Colonic mucosa (tissue), 4 donors: ENCODE results near the gene PIGV. TPM values are rescaled to one million over a fixed set of nuclear protein-coding genes. Genes with fewer than 3 reads are reported as not detected.
A peak's percentile ranks its signal among the peaks of the same experiment; 100 is the strongest.
"Not testable (repeated sequence)": the region's sequence is repeated elsewhere in the genome, so short reads cannot be mapped to it uniquely, and the experiment has no call there.

Source experiments
- DNase-seq: peaks from one replicate; pipeline ENCODE4 v3.0.0-alpha.2; 2020
- H3K27ac ChIP-seq: fragments of 200-600 bp; one replicate; pipeline ENCODE4 v1.8.0; 2021
- H3K27me3 ChIP-seq: fragments of 200-600 bp; one replicate; pipeline ENCODE4 v1.8.0; 2021
- H3K36me3 ChIP-seq: fragments of 200-600 bp; one replicate; pipeline ENCODE4 v1.8.0; 2021
- H3K4me1 ChIP-seq: fragments of 200-600 bp; one replicate; pipeline ENCODE4 v1.8.0; 2021; ENCODE audit warnings: mild to moderate bottlenecking
- H3K4me3 ChIP-seq: fragments of 200-600 bp; one replicate; pipeline ENCODE4 v1.8.0; 2021
- H3K9ac ChIP-seq, 2 donors: one replicate each; pipeline ENCODE4 v1.7.0; 2013; ENCODE audit warnings: control low read depth in 2 of 2, low read depth in 2 of 2, low read length in 2 of 2
- H3K9me3 ChIP-seq: fragments of 200-600 bp; one replicate; pipeline ENCODE4 v1.8.0; 2021
- CTCF ChIP-seq: fragments of 200-600 bp; IDR thresholded peaks from one replicate; pipeline ENCODE4 v1.8.0; 2022; ENCODE audit warnings: antibody characterized with exemption, mild to moderate bottlenecking
- intact Hi-C: fragments of 100-400 bp; cut with DNase I; formaldehyde crosslinking; loops from one replicate; pipeline ENCODE4 v1.14.1; 2022
- total RNA-seq, 2 donors: library from RNA; stranded (reverse); fragmentation: NEBNext Ultra II Directional in 1 of 2; extraction: Animal tissue kit (Norgen Biotek cat#: 25700) in 1 of 2; gene quantifications; one replicate each; pipeline ENCODE4 v1.2.1, GENCODE V29; 2021
- donor health status: healthy.
- donor health status: DM: no; HTN: no; CAD: no.
- donor health status: DM: no; HTN: no; CAD: no.

The PIGV gene
- total RNA-seq, 2 donors from 2014 or later: 16.8 to 24.2 TPM

- Histone ChIP-seq H3K36me3 (no peaks in the 10 kb centered on the region), H3K4me3 (no peak overlapping the region), H3K9me3 (no peaks in the 10 kb centered on the region), H3K4me1 (no peaks in the 10 kb centered on the region), H3K27ac (peak overlapping the region; percentile 47), H3K27me3 (no peaks in the 10 kb centered on the region), H3K9ac (no peak overlapping the region)
- TF ChIP-seq CTCF: no peak
- peak; percentile 52 for DNase-seq
- intact Hi-C loops: no loop called here
Measured at GRCh38 chr1:26833432-26834405, 46.0 kb downstream of the PIGV start.

GRCh38 chr1:26837665-26838064 is 49.9 kb downstream of the PIGV start:
- H3K36me3 ChIP-seq, intact Hi-C loops, H3K9ac ChIP-seq, H3K4me3 ChIP-seq, DNase-seq, H3K9me3 ChIP-seq, H3K27me3 ChIP-seq, H3K27ac ChIP-seq, H3K4me1 ChIP-seq: not testable (repeated sequence)

GRCh38 chr1:26838474-26839338 is 51.0 kb downstream of the PIGV start:
- no peak overlapping the region for H3K27ac ChIP-seq
- peaks cover 2% of the 10 kb centered on the region for H3K36me3 ChIP-seq
- no peaks in the 10 kb centered on the region for H3K9me3 ChIP-seq
- no peaks in the 10 kb centered on the region for H3K4me1 ChIP-seq
- no peak for DNase-seq
- no peak overlapping the region for H3K4me3 ChIP-seq
- H3K9ac ChIP-seq: no peak overlapping the region
- TF ChIP-seq CTCF: no peak
- no peaks in the 10 kb centered on the region for H3K27me3 ChIP-seq
- intact Hi-C loops: no loop called here

GRCh38 chr1:26839339-26839722 is 51.6 kb downstream of the PIGV start:
- no peaks in the 10 kb centered on the region for H3K27me3 ChIP-seq
- H3K36me3 ChIP-seq: peaks cover 2% of the 10 kb centered on the region
- TF ChIP-seq CTCF: no peak
- H3K9me3 ChIP-seq: no peaks in the 10 kb centered on the region
- no peak overlapping the region for H3K9ac ChIP-seq
- intact Hi-C loops: no loop called here
- H3K4me1 ChIP-seq: no peaks in the 10 kb centered on the region
- H3K4me3 ChIP-seq: no peak overlapping the region
- no peak overlapping the region for H3K27ac ChIP-seq
- no peak for DNase-seq

GRCh38 chr1:26839779-26840178 is 52.0 kb downstream of the PIGV start:
- DNase-seq: no peak
- Histone ChIP-seq H3K4me1 (no peaks in the 10 kb centered on the region), H3K9me3 (no peaks in the 10 kb centered on the region), H3K4me3 (no peak overlapping the region), H3K27me3 (no peaks in the 10 kb centered on the region), H3K27ac (no peak overlapping the region), H3K36me3 (peaks cover 2% of the 10 kb centered on the region), H3K9ac (no peak overlapping the region)
- intact Hi-C loops: no loop called here
- TF ChIP-seq CTCF: no peak
